SU-DHL-6 (cell line): ENCODE data around the gene CHP2.

ENCODE experiments used
- CTCF ChIP-seq: fragments of 200-600 bp; sonication (generic); IDR thresholded peaks from one replicate; pipeline ENCODE4 v1.5.1; 2017; ENCODE audit warnings: antibody characterized with exemption, mild to moderate bottlenecking, low read length, moderate library complexity; ENCODE audit not compliant: insufficient read depth, poor library complexity, severe bottlenecking
- EZH2phosphoT487 ChIP-seq: fragments of 200-600 bp; sonication (generic), shearing (Covaris generic); conservative IDR thresholded peaks from 2 replicates; pipeline ENCODE4 v1.6.1; 2018; ENCODE audit warnings: mild to moderate bottlenecking, antibody characterized with exemption, low read length, moderate library complexity, mixed read lengths

GRCh38 chr16:23768581-23768980, 13.8 kb downstream of the CHP2 start:
- TF ChIP-seq CTCF (no peak), EZH2phosphoT487 (no peak)
